NCI-H345 (cell line): ENCODE results near the gene RPL18A.
A peak's percentile ranks its signal among the peaks of the same experiment; 100 is the strongest.

Experiments used
- DNase-seq: peaks from one replicate; lab custom pipeline; 2025; lab: John Stamatoyannopoulos, UW

RPL18A gene

DNA sequence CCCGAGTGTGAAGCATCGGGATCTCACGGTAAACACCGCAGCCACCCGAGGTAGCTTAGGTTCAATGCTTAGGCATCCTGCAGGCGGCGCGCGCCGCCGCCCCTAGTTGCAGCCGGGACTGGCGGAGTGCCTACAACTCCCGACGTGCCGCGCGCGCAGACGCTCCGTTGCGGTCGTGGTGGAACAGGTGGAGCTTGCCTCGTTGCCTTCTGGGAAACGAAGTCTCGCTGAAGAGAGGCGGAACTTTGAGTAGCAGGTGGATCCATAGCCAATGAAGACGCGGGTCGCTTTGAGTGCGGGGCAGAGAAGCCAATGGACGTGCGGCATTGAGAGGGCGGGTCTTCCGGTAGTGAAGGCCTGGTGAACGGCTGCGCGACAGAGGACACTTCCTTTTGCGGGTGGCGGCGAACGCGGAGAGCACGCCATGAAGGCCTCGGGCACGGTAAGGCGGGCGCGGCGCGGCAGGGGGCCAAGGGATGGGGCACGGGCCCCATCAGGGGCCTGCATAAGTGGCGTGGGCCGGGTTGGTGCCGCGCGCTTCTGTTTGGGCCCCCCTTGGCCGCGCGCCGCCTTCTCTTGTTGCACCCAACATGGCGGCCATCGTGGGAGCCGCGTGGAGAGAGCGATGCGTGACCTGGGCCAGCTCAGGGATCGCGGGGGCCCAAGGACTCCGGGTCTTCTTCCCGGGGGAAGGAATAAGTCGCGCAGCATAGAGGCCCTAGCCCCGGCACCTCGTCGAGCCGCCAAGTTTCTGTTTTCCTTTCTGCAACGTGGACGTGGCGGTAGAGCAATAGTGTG lies at the start of gene RPL18A:
RPL18A (plus strand) TSS at position 378 of the 798 bp plus-strand sequence; CDS start at position 425, 47 bp downstream.
- DNase-seq, result peak; percentile 99

DNA sequence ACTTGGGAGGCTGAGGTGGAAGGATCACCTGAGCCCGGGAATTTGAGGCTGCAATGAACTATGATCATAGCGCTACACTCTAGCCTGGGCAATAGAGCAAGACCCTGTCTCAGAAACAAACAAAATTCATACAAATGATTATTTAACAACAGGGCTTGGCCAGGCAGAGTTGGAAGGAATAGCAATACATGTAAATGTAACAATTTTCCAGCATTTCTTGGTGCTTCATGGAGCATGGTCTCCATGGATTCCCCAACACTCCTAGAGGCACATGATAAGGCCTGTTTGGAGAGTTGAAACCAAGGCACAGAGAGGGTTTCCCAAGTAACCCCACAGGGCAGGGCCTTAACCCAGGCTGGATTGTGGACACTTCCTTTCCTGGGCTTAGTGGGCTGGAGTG lies 48.6 kb upstream of the RPL18A start:
- DNase-seq, result no peak

DNA sequence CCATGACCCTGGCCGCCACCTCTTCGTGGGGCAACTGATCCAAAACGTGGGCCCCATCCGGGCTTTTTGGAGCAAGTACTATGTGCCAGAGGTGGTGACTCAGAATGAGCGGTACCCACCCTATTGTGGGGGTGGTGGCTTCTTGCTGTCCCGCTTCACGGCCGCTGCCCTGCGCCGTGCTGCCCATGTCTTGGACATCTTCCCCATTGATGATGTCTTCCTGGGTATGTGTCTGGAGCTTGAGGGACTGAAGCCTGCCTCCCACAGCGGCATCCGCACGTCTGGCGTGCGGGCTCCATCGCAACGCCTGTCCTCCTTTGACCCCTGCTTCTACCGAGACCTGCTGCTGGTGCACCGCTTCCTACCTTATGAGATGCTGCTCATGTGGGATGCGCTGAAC lies 48.0 kb upstream of the RPL18A start:
- no peak for DNase-seq

DNA sequence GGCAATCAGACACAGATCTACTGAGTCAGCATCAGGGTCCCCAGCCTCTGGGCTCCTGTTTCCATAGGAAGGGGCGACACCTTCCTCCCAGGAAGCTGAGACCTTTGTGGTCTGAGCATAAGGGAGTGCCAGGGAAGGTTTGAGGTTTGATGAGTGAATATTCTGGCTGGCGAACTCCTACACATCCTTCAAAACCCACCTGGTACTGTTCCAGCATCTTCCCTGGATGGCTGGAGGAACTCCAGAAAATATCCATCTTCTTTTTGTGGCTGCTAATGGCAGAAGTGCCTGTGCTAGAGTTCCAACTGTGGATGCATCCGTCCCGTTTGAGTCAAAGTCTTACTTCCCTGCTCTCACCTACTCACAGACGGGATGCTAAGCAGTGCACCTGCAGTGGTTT lies 47.6 kb upstream of the RPL18A start:
- DNase-seq, result no peak

DNA sequence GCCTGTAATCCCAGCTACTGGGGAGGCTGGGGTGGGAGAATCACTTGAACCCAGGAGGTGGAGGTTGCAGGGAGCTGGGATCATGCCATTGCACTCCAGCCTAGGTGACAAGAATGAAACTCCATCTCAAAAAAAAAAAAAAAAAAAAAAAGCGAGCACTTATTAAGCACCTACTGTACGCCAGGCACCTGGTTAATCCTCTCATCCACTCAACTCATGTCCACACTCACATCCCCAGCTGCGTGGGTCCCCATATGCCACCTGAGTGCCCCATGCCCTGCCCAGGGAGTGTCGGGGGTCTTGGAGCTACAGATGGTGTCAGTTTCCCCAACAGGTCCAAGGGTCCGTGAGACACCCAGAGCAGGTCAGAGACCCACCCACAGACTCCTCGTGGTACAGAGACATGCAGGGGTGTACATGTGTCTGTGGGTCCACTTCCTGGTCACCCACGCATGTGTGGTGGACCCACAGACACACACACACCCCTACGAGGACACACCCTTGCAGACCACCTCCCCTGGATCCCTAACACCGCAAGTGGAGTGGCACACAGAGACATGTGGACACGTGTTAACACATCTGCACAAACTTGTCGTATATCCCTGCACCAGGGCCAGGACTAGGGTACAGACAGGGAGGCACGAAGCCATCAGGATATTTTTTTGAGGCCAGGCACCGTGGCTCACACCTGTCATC lies 41.9 kb upstream of the RPL18A start:
- DNase-seq, result no peak

DNA sequence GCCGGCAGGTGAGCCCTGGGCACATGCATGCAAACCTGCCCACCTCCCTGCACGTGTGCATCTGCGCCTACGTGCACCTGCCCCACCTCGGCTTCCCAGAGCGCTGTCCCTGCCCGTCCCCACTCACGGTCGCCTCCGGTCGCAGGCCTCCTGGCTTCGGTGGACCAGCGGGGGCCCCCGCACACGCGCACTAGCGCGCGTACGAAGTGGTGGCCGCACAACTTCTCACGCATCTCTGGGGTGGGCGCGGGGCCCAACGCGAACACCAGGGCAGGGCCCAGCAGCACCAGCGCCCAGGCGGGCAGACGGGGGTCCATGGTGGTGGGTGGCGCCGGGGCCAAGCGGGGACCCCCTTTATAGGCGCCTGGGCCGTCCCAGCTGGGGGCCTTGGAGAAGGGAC lies 38.5 kb upstream of the RPL18A start, which contains the start of gene INSL3:
INSL3 (minus strand) TSS at position 330 of the 400 bp plus-strand sequence; CDS start at position 317, 13 bp downstream.
- DNase-seq, result no peak

DNA sequence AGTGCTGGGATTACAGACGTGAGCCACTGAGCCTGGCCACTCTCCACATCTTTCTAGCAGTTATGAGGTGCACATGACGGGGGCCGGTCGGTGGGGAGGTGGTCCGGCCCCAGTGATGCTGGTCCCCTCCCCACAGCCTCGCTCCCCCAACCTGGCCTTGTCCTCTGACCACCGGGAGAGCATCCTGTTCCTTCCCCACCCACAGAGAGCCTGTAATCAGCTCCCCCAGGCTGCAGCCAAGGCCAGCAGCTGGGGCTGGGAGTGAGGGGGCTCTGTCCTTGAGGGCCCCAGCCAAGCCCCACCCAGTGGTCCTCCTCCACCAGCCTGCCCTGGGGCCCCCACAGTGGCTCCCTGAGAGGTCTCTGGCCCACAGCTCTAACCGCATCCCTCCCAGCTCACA lies 35.4 kb upstream of the RPL18A start:
- no peak for DNase-seq

DNA sequence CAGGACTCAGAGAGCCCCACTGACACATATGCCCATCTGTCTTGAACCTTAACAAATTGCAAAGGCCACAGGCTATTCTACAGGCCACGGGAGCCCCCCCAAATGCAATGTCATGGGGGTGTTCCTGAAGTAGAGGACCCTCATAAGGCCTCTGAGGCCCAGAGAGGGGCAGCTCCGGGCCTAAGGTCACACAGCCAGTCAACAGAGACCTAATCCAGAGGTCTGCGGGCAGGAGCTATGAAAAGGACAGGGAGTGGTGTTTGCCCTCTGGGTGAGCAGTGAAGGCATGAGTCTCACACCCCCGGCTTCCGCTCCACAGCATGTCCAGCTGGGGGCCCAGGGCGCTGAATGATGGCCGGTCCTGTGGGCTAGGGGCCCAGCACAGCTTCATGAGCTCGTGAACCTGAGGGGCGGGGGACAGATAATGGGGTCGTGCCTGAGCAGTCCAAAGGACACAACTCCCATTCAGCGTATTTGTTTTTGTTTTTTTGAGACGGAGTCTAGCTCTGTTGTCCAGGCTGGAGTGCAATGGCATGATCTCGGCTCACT lies 33.1 kb upstream of the RPL18A start:
- no peak for DNase-seq

DNA sequence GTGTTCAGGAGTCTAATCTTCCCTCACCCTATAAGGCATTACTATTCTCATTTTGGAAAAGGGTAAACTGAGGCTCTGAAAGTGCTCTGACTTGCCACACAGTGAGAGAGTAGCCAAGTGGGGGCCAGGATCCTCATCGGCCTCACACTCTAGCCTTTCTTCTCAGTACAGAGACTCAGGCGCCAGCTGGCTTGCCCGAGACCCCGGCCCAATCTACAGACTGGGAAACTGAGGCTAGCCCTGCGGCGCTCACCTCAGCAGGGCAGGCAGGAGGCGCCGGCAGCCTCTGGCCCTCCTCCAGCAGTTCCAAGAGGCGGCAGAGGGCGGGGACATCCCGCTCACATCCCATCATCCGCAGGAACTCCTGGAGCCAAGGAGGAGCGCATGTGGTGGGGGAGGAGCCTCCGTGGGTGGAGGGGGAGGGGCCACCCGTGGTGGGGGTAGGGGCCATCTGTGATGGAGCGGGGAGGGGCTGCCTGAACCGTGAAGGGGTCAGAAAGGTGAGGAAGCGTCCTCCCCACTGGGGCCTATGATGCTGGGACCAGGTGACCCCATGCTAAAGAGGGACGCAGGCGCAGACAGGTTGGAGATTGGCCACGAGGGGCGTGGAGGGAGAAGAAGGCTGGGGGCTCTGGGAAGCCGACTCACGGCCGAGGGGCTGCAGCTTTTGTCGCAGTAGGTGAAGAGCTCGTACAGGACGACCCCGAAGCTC lies 29.7 kb upstream of the RPL18A start:
- DNase-seq, result peak; percentile 75

DNA sequence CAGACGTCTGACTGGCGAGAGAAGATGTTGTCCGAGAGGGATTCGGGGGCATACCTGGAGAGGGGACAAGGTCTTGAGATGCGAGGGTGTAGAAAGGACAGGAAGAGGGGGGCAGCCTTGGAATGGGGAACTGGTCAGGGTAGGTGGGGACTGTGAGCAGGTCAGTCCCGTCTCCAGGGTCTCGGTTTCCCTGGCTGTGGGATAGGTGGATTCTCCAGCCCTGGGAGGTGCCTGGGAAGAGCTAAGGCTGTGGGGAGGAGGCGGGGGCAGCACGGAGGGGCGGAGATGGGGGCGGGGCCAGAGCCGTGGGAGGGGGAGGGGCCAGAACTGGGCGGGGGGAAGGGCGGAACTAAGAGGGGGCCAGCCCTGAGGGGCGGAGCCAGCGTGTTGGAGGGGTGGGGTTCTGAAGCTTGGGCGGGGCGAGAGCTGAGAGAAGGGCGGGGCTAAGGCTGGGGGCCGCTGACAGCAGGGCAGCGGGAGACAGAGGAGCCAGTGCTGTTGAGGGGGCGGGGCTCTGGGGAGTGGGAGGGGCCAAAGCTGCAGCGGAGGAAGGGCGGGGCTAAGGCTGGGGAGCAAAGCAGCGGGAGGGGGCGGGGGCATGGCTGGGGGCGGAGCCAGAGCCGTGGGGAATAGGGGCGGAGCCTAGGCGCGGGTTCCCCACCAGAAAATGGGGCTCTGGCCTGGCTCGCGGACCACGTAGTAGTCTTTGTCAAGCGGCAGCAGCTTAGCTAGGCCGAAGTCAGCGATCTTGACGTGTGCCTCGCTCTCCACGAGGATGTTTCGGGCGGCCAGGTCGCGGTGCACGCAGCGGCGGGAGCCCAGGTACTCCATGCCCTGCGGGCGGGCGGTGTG lies 28.9 kb upstream of the RPL18A start:
- DNase-seq, result peak; percentile 72

DNA sequence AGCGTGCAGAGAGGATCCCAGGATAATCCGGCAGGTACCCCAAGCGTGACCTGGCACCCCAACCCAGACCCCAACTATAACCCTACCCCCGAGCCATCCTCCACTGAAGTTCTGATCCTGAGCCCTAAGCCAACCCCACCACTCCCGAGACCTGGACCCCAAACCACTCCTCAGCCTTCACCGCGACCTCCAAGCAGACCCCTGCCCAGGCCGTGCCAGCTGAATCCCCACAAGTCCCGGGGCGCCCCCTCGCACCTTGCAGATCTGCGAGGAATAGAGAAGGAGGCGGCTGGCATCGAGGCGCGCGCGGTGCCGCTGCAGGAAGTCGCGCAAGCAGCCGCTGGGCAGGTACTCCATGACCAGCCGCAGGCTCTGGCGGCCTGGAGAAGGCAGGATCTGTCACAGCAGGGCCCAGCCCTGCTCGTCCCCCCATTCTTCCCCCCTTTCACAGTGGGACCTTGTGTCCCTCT lies 28.3 kb upstream of the RPL18A start:
- DNase-seq, result no peak

DNA sequence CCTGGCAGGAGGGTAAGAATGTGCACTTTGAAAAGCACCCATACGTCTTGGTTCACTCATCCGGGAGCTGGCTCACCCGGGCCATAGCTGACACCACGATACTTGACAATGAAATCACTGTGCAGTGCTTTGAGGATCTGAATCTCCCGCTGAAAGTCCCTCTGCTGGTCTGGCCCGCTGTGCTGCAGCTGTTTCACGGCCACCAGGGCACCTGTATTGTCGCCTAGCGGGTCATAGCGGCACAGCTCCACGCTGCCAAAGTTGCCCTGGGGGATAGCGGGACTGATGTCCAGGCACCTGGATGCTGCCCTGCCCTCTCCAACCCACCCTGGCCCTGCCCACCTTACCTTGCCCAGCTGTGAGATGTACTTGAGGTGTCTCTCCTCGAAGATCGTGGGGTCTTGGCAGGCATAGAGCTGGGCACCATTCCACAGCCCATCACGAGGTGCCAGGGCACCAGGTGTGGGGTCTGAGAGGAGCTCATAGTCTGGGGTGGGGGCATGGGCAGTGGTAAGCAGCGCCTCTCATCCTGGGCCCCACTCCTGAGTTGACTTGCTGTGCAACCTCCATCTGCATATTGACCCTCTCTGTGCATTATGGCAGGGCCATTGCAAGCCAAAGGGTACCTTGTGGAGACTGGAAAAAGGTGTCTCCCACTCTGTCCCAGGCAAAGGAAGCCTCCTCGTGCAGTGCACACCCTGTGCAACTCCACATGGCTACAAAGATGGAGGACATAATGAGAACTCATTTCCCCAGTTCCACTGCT lies 27.1 kb upstream of the RPL18A start:
- DNase-seq, result no peak

DNA sequence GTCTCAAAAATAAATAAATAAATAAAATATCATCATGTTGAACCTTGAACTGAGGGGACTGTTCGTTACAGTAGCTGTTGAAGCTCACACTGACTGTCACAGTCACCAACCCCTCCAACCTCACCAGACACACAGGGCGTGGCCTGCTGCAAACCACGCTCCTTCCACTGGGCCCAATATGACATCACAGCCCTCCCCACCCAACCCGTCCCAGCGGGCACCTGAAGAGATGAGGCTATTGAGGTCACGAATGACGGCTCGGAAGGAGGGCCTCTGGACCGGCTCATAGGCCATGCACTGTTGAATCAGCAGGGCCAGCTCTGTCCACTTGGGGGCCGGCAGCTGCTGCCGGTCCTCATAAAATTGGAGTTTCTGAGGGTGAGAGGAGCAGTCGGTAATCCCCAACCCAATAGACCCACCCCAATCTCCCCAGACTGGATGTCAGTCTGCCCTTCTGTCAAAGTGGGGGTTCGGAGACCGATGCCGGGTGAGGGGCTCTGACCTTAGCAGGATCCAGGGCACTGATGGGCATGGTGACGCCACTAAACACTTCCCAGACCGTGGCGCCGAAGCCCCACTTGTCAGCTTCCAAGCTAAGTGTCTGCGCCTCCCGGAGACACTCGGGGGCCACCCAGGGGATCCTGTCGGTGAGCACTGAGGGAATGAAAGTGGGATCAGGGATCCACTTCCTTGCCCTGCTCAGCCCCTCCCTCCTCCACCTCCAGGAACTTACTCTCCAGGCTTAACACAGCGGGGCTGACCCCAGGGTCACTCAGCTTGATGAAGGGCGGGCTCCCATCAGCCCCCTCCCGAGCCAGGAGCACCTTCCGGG lies 25.1 kb upstream of the RPL18A start:
- DNase-seq, result no peak

DNA sequence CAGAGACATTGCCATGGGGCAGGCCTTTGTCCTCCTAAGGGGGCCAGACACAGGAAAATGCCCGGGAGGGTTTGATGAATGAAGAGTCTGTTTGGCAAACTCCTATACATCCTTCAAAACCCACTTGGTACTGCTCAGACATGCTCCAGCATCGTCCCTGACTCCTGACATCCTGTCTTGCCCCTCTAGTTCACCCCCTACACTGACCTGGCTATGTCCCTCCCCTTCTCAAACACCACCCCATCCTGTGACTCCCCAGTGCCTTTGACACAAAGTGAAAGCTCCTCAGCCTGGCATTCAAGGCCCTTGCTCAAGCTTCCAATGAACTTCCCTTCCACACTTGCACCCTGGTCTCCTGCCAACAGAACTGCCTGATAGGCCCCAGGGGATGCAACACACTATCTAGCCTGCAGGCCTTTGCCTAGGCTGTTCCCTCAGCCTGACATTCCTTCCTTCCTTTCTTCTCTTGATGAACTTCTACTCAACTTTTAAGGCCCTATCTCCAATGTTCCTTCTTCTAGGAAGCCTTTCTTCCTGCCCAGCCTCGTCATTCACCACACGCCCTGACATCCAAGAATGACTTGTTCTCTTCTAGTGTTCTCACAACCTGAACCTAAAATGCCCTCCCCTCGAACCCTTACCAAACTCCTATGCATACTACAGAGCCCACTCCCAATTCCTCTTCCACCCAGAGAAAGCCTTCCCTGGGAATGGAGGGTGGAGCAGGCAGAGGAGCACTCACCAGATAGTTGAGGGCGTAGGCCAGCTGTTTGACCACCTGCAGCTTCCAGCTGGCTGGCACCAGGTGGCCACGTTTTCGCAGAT lies 24.3 kb upstream of the RPL18A start:
- DNase-seq, result peak; percentile 6

DNA sequence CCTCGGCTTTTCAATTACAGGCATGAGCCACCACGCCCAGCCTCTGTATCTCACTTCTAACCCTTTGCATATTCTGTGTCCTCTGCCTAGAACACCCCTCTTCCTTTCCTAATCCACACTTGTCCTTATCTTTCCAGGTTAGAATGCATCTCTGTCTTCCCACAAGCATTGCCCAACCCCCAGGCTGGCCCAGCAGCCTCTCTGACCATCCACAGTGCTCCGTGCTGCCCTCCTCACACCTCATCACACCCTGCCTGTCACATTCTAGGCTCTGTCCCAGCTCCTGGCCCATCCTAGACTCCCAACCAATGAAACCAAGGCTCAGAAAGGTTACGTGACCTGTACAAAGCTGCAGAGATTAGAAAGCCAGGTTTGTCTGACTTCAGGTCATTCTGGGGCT lies 23.2 kb upstream of the RPL18A start:
- no peak for DNase-seq

DNA sequence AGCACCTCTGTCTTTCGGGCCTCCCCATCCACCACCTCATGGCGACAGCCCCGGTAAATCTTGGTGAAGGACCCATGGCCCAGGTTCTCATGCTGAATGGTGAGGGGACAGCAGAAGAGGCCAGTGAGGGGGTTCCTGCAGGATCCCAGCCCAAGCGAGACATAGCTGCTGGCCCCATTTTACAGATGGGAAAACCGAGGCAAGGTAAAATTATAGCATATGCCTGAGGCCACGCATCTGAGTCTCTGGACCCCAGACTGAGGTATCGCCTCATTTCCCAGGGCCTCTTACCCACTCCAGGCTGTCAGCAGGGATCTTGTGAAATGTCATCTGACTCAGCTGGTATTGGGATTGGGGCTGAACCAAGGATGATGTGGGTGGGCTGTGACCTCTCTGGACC lies 21.7 kb upstream of the RPL18A start:
- no peak for DNase-seq

DNA sequence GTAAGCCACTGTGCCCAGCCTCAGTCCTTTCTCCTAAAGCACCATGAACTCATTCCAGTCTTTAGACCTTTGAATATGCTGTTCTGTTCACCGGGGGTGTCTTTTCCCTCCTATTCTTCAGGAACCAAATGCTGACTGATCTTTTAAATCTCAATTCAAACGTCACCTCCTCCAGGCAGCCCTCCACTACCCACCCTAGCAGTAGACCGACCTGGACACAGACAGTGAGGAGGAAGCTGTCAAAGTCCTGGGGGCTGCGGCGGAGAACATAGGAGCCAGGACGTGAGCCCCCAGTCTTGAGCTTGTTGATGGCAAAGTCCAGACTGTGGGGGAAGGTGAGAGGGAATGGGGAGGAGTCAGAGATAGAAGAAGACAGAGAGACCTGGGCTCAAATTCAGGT lies 19.7 kb upstream of the RPL18A start:
- no peak for DNase-seq

DNA sequence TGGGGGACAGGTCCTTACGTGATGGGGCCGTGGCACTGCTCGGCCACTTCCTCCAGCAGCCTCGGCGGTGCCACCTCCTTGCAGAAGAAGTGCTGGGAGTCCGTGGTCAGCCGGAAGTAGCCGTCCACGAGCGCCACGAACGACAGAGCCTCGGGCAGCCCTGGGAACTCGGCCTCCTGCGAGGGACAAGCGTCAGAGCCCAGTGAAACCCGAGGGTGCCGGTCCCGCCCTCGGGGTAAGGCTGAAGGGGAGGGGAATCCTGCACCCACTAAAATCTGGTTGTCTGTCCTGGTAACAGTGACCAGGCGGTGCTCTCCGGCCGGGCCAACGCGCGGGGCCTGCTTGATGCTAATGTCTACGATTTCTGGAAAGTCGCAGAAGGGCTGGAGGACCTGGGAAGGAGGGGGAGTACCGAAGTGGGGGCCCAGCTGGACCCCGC lies 18.3 kb upstream of the RPL18A start:
- peak; percentile 34 for DNase-seq
